SH-SY5Y (cell line): ENCODE data around the gene CCDC158.

Source experiments
- GATA2 ChIP-seq: IDR thresholded peaks from 2 replicates; pipeline ENCODE4 v1.6.1; 2011; ENCODE audit warnings: mild to moderate bottlenecking, low read depth, low read length
- GATA3 ChIP-seq: IDR thresholded peaks from 2 replicates; pipeline ENCODE4 v1.6.1; 2011; ENCODE audit warnings: low read depth, mild to moderate bottlenecking, low read length, moderate library complexity

DNA sequence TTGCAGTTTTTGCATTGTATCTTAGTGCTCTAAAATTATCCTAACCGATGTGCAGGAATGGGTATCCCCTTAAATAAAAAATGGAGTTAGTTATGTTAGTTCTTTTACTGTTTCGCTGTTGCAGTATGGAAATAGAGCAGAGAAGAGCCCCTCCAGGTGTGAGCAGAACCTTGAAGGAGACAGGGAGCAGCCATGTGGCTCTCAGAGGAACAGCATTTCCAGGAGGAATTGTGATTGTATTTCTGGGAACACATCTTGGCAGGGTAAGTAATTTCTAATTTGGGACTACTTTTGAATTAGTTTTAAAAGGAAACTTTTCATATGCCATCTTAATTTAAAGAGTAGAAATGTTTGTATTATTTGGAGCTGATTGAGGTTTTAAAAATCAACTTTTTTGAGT, 5.3 kb upstream of the CCDC158 start:
- TF ChIP-seq GATA2: no peak
- TF ChIP-seq GATA3: no peak
